ENCODE measurements around the gene RSAD2.

Gene RSAD2

GRCh38 chr2:6876309-6876708 is 1.3 kb upstream of the RSAD2 start:
- ChIA-PET POLR2A (no interaction called here), CTCF (interaction anchor here (0.8 to 1.0 kb wide), 3 partner anchors 10 to 327 kb away, joined by 3 to 6 read pairs (median 3); no protein-coding TSS in a partner anchor)
- no peaks in the 10 kb centered on the region for H3K9me3 ChIP-seq (ENCODE audit: control insufficient read depth, insufficient read depth, low read depth, low read length)
- no peaks in the 10 kb centered on the region for H3K4me1 ChIP-seq (ENCODE audit: control insufficient read depth, insufficient read depth, low read length)
- TF ChIP-seq ZNF549 (tag by site-specific recombination; IDR thresholded peaks at IDR 0.05) = no peak
- TF ChIP-seq RBAK (tag by site-specific recombination; IDR thresholded peaks at IDR 0.05) = no peak
- no peak for TF ChIP-seq ZBTB20 (tag by site-specific recombination; IDR thresholded peaks at IDR 0.05)
- no peak for TF ChIP-seq ELK4 (IDR thresholded peaks at IDR 0.05; ENCODE audit: borderline replicate concordance, low read depth, low read length)
- no peak for TF ChIP-seq HOXA7 (CRISPR knock-in tag; IDR thresholded peaks at IDR 0.05; ENCODE audit: borderline replicate concordance)
- TF ChIP-seq IKZF3 (tag by site-specific recombination; IDR thresholded peaks at IDR 0.05) = no peak
- no peak for TF ChIP-seq ZNF707 (tag by site-specific recombination; IDR thresholded peaks at IDR 0.05)
- TF ChIP-seq ZNF792 (tag by site-specific recombination; IDR thresholded peaks at IDR 0.05) = no peak
- TF ChIP-seq ZNF76 (tag by site-specific recombination; IDR thresholded peaks at IDR 0.05; ENCODE audit: borderline replicate concordance, low read depth) = no peak
- TF ChIP-seq ZNF426 (tag by site-specific recombination; IDR thresholded peaks at IDR 0.05) = no peak
- TF ChIP-seq ZNF138 (tag by site-specific recombination; IDR thresholded peaks at IDR 0.05; ENCODE audit: borderline replicate concordance) = no peak
- no peak for TF ChIP-seq ZNF169 (tag by site-specific recombination; IDR thresholded peaks at IDR 0.05)
- TF ChIP-seq ZNF394 (tag by site-specific recombination; IDR thresholded peaks at IDR 0.05; ENCODE audit: borderline replicate concordance) = no peak
- no peak for TF ChIP-seq ZNF626 (tag by site-specific recombination; IDR thresholded peaks at IDR 0.05)
- TF ChIP-seq ZNF701 (tag by site-specific recombination; IDR thresholded peaks at IDR 0.05) = no peak
- TF ChIP-seq ZXDB (tag by site-specific recombination; IDR thresholded peaks at IDR 0.05) = no peak
- no peak for TF ChIP-seq ZNF16 (tag by site-specific recombination; IDR thresholded peaks at IDR 0.05; ENCODE audit: low read depth)
- no peak for TF ChIP-seq ZNF544 (tag by site-specific recombination; IDR thresholded peaks at IDR 0.05)
- TF ChIP-seq ZNF670 (tag by site-specific recombination; IDR thresholded peaks at IDR 0.05; ENCODE audit: low read depth) = no peak
- no peak for TF ChIP-seq ZNF791 (tag by site-specific recombination; IDR thresholded peaks at IDR 0.05)
- H3K27ac ChIP-seq (ENCODE audit: extremely low read depth, low read depth, low read length) = no peak overlapping the region
- H3K4me3 ChIP-seq (ENCODE audit: low read depth, low read length) = no peak overlapping the region
- no peaks in the 10 kb centered on the region for H3K36me3 ChIP-seq (ENCODE audit: control insufficient read depth in 2 of 2, insufficient read depth in 1 of 2, low read length in 2 of 2)

DNA sequence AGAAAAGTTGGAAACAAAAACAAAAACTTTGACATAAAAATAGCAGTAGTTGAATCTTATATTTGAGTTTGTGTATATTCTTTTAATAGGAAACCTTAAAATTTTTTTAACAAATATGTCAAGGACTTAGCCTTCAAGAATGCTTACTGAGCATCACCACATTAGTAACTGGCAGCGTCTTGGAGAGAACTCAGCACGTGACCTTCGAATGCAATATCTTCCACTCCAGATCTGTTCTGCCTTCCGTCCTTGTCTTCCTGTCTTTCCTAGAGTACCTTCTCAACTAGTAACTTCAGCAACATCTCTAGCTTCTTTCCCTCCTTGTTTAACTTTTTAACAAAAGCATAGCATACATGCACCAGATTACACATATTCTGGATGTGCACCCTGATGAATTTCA is 972 bp downstream of the RSAD2 start:
- Histone ChIP-seq H3K4me3 (ENCODE audit: low read depth, low read length) (no peak overlapping the region), H3K27ac (ENCODE audit: extremely low read depth, low read depth, low read length) (no peak overlapping the region), H3K4me1 (ENCODE audit: control insufficient read depth, insufficient read depth, low read length) (no peaks in the 10 kb centered on the region), H3K36me3 (ENCODE audit: control insufficient read depth in 2 of 2, insufficient read depth in 1 of 2, low read length in 2 of 2) (no peaks in the 10 kb centered on the region), H3K9me3 (ENCODE audit: control insufficient read depth, insufficient read depth, low read depth, low read length) (no peaks in the 10 kb centered on the region)
- CTCF ChIA-PET = no interaction called here
- POLR2A ChIA-PET = interaction anchor here (0.9 kb wide), 1 partner anchor 13 kb away, joined by 3 read pairs; the partner anchor contains the start of gene CMPK2
- TF ChIP-seq ZNF350 (tag by site-specific recombination; IDR thresholded peaks at IDR 0.05) = no peak
- no peak for TF ChIP-seq GLI2 (tag by site-specific recombination; IDR thresholded peaks at IDR 0.05; ENCODE audit: borderline replicate concordance, low read depth)
- TF ChIP-seq, protein P1, sequence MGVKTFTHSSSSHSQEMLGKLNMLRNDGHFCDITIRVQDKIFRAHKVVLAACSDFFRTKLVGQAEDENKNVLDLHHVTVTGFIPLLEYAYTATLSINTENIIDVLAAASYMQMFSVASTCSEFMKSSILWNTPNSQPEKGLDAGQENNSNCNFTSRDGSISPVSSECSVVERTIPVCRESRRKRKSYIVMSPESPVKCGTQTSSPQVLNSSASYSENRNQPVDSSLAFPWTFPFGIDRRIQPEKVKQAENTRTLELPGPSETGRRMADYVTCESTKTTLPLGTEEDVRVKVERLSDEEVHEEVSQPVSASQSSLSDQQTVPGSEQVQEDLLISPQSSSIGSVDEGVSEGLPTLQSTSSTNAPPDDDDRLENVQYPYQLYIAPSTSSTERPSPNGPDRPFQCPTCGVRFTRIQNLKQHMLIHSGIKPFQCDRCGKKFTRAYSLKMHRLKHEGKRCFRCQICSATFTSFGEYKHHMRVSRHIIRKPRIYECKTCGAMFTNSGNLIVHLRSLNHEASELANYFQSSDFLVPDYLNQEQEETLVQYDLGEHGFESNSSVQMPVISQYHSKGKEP (tag by site-specific recombination; IDR thresholded peaks at IDR 0.05) = no peak
- no peak for TF ChIP-seq ZNF600 (tag by site-specific recombination; IDR thresholded peaks at IDR 0.05)
- no peak for TF ChIP-seq KLF1 (tag by site-specific recombination; IDR thresholded peaks at IDR 0.05)
- no peak for TF ChIP-seq ZNF624 (tag by site-specific recombination; IDR thresholded peaks at IDR 0.05)
- TF ChIP-seq ZNF416 (tag by site-specific recombination; IDR thresholded peaks at IDR 0.05) = no peak
- TF ChIP-seq ZIC2 (tag by site-specific recombination; IDR thresholded peaks at IDR 0.05) = no peak
- TF ChIP-seq, protein P2, sequence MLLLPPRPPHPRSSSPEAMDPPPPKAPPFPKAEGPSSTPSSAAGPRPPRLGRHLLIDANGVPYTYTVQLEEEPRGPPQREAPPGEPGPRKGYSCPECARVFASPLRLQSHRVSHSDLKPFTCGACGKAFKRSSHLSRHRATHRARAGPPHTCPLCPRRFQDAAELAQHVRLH (tag by site-specific recombination; IDR thresholded peaks at IDR 0.05) = no peak
- TF ChIP-seq ZNF664 (tag by site-specific recombination; IDR thresholded peaks at IDR 0.05) = no peak
- TF ChIP-seq ZNF311 (tag by site-specific recombination; IDR thresholded peaks at IDR 0.05; ENCODE audit: borderline replicate concordance) = no peak
- TF ChIP-seq PRDM4 (tag by site-specific recombination; IDR thresholded peaks at IDR 0.05) = no peak
- no peak for TF ChIP-seq ZNF621 (tag by site-specific recombination; IDR thresholded peaks at IDR 0.05)
- TF ChIP-seq ZNF530 (tag by site-specific recombination; IDR thresholded peaks at IDR 0.05; ENCODE audit: low read depth) = no peak
